PC-9 (cell line): ENCODE results near the gene HERC2. TPM values are rescaled to one million over a fixed set of nuclear protein-coding genes. Genes with fewer than 3 reads are reported as not detected.

Experiments
- BruUV-seq: library from RNA; stranded (reverse); fragments of 400-500 nt; replicated peaks from 2 replicates; lab custom pipeline; 2021; lab: Mats Ljungman, UMichigan
- CTCF ChIA-PET: fragments of 300-600 bp; sonication (Branson Sonifier 250); formaldehyde crosslinking; loops from one replicate; lab custom pipeline; 2022; ENCODE audit warnings: antibody characterized with exemption; lab: Charles Lee
- POLR2A ChIA-PET: fragments of 300-600 bp; sonication (Branson Sonifier 250); formaldehyde crosslinking; loops from one replicate; lab custom pipeline; 2022; ENCODE audit warnings: antibody characterized with exemption; ENCODE audit not compliant: unreplicated experiment; lab: Charles Lee
- DNase-seq, 2 experiments: peaks; one replicate each; pipeline versions ENCODE4 v3.0.0 to v3.0.0-alpha.2; 2015 to 2022; ENCODE audit warnings: mixed read lengths in 1 of 2
- H2AFZ ChIP-seq: fragments of 200-600 bp; sonication (generic); 2 replicates; pipeline ENCODE4 v1.8.1; 2017; ENCODE audit warnings: antibody characterized with exemption
- H3F3A ChIP-seq: fragments of 200-600 bp; sonication (generic); 2 replicates; pipeline ENCODE4 v1.8.1; 2017; ENCODE audit warnings: antibody characterized with exemption, mild to moderate bottlenecking, low read depth; ENCODE audit not compliant: insufficient read depth
- H3K27ac ChIP-seq: fragments of 200-600 bp; sonication (generic); 2 replicates; pipeline ENCODE4 v1.6.1; 2016; ENCODE audit warnings: mixed run types
- H3K27me3 ChIP-seq: fragments of 200-600 bp; sonication (generic); 2 replicates; pipeline ENCODE4 v1.6.1; 2016; ENCODE audit warnings: low read depth, mixed run types; ENCODE audit not compliant: insufficient read depth
- H3K36me3 ChIP-seq: fragments of 200-600 bp; sonication (generic); 2 replicates; pipeline ENCODE4 v1.6.1; 2016; ENCODE audit warnings: low read depth, mixed run types
- H3K4me1 ChIP-seq: fragments of 200-600 bp; sonication (generic); replicated peaks from 2 replicates; pipeline ENCODE4 v1.6.1; 2016; ENCODE audit warnings: mixed run types; ENCODE audit not compliant: insufficient read depth
- H3K4me2 ChIP-seq: fragments of 200-600 bp; sonication (generic); 2 replicates; pipeline ENCODE4 v1.6.1; 2017; ENCODE audit warnings: mixed run types
- H3K4me3 ChIP-seq: fragments of 200-600 bp; sonication (generic); 2 replicates; pipeline ENCODE4 v1.6.1; 2016; ENCODE audit warnings: mixed run types
- H3K79me2 ChIP-seq: fragments of 200-600 bp; sonication (generic); 2 replicates; pipeline ENCODE4 v1.6.1; 2017; ENCODE audit warnings: low read depth, mixed run types
- H3K9me2 ChIP-seq: fragments of 200-600 bp; sonication (generic); 2 replicates; pipeline ENCODE4 v1.8.1; 2017; ENCODE audit warnings: mild to moderate bottlenecking; ENCODE audit not compliant: insufficient read depth
- H3K9me3 ChIP-seq: fragments of 200-600 bp; sonication (generic); 2 replicates; pipeline ENCODE4 v1.8.1; 2016; ENCODE audit warnings: low read depth; ENCODE audit not compliant: insufficient read depth
- H4K20me1 ChIP-seq: fragments of 200-600 bp; sonication (generic); 2 replicates; pipeline ENCODE4 v1.8.1; 2017; ENCODE audit not compliant: insufficient read depth
- CTCF ChIP-seq: fragments of 200-600 bp; sonication (generic); conservative IDR thresholded peaks from 2 replicates; pipeline ENCODE4 v1.6.1; 2017; ENCODE audit warnings: mixed run types, antibody characterized with exemption, mild to moderate bottlenecking, moderate library complexity
- EZH2 ChIP-seq: fragments of 200-600 bp; sonication (generic); IDR thresholded peaks from 2 replicates; pipeline ENCODE4 v1.8.0; 2017; ENCODE audit warnings: antibody characterized with exemption, low read depth
- intact Hi-C: fragments of 100-400 bp; cut with micrococcal nuclease; formaldehyde crosslinking; loops from one replicate; pipeline ENCODE4 v1.10.0; 2022; ENCODE audit not compliant: unreplicated experiment
- total RNA-seq: library from RNA; stranded (reverse); gene quantifications from 2 replicates; pipeline ENCODE4 v1.2.3, GENCODE V29; 2021

HERC2 gene
- total RNA-seq, 1 experiment from 2014 or later, result 49.7 TPM

- no peak for DNase-seq
- Histone ChIP-seq H3K4me1 (no peaks in the 10 kb centered on the region), H3K9me3 (no peaks in the 10 kb centered on the region), H3K36me3 (no peaks in the 10 kb centered on the region), H3K9me2 (no peaks in the 10 kb centered on the region), H3K27ac (no peak overlapping the region), H3K4me3 (no peak overlapping the region), H2AFZ (no peak overlapping the region), H3F3A (no peaks in the 10 kb centered on the region), H4K20me1 (no peaks in the 10 kb centered on the region), H3K27me3 (no peaks in the 10 kb centered on the region), H3K79me2 (no peaks in the 10 kb centered on the region), H3K4me2 (no peak overlapping the region)
- intact Hi-C loops, result no loop called here
- POLR2A ChIA-PET, result no interaction called here
- TF ChIP-seq EZH2 (no peak), CTCF (no peak)
- CTCF ChIA-PET, result no interaction called here
- no TSS peak for BruUV-seq
Observed at GRCh38 chr15:28260722-28261121, 61.3 kb downstream of the HERC2 start.

- no TSS peak for BruUV-seq
- Histone ChIP-seq H3K4me1 (no peaks in the 10 kb centered on the region), H2AFZ (no peak overlapping the region), H3K9me3 (no peaks in the 10 kb centered on the region), H4K20me1 (no peaks in the 10 kb centered on the region), H3K27me3 (no peaks in the 10 kb centered on the region), H3F3A (no peaks in the 10 kb centered on the region), H3K79me2 (no peaks in the 10 kb centered on the region), H3K36me3 (no peaks in the 10 kb centered on the region), H3K4me2 (no peak overlapping the region), H3K4me3 (no peak overlapping the region), H3K9me2 (no peaks in the 10 kb centered on the region), H3K27ac (no peak overlapping the region)
- ChIA-PET CTCF (no interaction called here), POLR2A (no interaction called here)
- TF ChIP-seq EZH2 (no peak), CTCF (no peak)
- no peak for DNase-seq
- intact Hi-C loops, result no loop called here
Observed at GRCh38 chr15:28260317-28260716, 61.7 kb downstream of the HERC2 start.

- Histone ChIP-seq H3K9me2 (no peaks in the 10 kb centered on the region), H3K4me2 (no peak overlapping the region), H2AFZ (no peak overlapping the region), H3K27ac (no peak overlapping the region), H3K36me3 (no peaks in the 10 kb centered on the region), H3K4me3 (no peak overlapping the region), H3K4me1 (no peaks in the 10 kb centered on the region), H3K79me2 (no peaks in the 10 kb centered on the region), H3K27me3 (no peaks in the 10 kb centered on the region), H3K9me3 (no peaks in the 10 kb centered on the region), H3F3A (no peaks in the 10 kb centered on the region), H4K20me1 (no peaks in the 10 kb centered on the region)
- ChIA-PET CTCF (no interaction called here), POLR2A (no interaction called here)
- intact Hi-C loops, result no loop called here
- DNase-seq, result no peak
- no peak for TF ChIP-seq CTCF
- no peak for TF ChIP-seq EZH2
- BruUV-seq, result no TSS peak
Observed at GRCh38 chr15:28255965-28256364, 66.0 kb downstream of the HERC2 start.
